Measurements from ENCODE around the gene ARNT2.

DNA sequence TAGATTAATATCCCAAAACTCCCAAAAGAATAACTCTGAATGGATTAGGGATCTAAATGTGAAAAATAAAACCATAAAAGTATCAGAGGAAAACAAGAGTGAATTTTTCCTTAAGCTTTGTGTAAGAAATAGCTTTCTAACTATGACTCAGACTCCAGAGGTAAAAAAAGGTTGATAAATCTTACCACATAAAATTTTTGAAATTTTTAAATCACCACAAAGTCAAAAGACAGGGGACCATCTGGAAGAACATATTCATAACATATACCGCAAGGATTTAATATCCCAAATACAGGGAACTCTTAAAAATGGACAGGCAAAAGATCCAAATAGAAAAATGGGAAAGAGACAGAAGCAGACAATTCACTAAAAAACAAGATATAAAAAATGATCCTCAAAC, 145.0 kb downstream of the ARNT2 start:
- no peak for TF ChIP-seq ZNF274 (IDR thresholded peaks at IDR 0.05; ENCODE audit: insufficient read depth, insufficient read length)
- TF ChIP-seq, protein P1, sequence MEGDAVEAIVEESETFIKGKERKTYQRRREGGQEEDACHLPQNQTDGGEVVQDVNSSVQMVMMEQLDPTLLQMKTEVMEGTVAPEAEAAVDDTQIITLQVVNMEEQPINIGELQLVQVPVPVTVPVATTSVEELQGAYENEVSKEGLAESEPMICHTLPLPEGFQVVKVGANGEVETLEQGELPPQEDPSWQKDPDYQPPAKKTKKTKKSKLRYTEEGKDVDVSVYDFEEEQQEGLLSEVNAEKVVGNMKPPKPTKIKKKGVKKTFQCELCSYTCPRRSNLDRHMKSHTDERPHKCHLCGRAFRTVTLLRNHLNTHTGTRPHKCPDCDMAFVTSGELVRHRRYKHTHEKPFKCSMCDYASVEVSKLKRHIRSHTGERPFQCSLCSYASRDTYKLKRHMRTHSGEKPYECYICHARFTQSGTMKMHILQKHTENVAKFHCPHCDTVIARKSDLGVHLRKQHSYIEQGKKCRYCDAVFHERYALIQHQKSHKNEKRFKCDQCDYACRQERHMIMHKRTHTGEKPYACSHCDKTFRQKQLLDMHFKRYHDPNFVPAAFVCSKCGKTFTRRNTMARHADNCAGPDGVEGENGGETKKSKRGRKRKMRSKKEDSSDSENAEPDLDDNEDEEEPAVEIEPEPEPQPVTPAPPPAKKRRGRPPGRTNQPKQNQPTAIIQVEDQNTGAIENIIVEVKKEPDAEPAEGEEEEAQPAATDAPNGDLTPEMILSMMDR (IDR thresholded peaks at IDR 0.05 in 2 of 3, conservative IDR thresholded peaks at IDR 0.05 in 1 of 3; ENCODE audit: control insufficient read depth in 2 of 3, extremely low read depth in 1 of 3, insufficient read depth in 1 of 3, low read depth in 3 of 3, low read length in 3 of 3): no peak
- TF ChIP-seq PAX5 (IDR thresholded peaks at IDR 0.05; ENCODE audit: borderline replicate concordance, low read depth, low read length): no peak
- TF ChIP-seq POLR2A (IDR thresholded peaks at IDR 0.05; ENCODE audit: low read depth, low read length): no peak
- TF ChIP-seq, protein P2, sequence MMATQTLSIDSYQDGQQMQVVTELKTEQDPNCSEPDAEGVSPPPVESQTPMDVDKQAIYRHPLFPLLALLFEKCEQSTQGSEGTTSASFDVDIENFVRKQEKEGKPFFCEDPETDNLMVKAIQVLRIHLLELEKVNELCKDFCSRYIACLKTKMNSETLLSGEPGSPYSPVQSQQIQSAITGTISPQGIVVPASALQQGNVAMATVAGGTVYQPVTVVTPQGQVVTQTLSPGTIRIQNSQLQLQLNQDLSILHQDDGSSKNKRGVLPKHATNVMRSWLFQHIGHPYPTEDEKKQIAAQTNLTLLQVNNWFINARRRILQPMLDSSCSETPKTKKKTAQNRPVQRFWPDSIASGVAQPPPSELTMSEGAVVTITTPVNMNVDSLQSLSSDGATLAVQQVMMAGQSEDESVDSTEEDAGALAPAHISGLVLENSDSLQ (IDR thresholded peaks at IDR 0.05): no peak
- no peak for TF ChIP-seq ASH2L (IDR thresholded peaks at IDR 0.05; ENCODE audit: borderline replicate concordance, low read depth)
- TF ChIP-seq FOXM1 (IDR thresholded peaks at IDR 0.05; ENCODE audit: low read depth, low read length): no peak
- no peak for TF ChIP-seq SMC3 (IDR thresholded peaks at IDR 0.05; ENCODE audit: borderline replicate concordance, low read length)
- TF ChIP-seq YY1 (IDR thresholded peaks at IDR 0.05; ENCODE audit: low read depth, low read length): no peak

Measured in GM12878 (cell line).